GM19238 (cell line): ENCODE results near the gene RUNX1.

ENCODE experiments used
- DNase-seq: peaks from one replicate; pipeline ENCODE4 v3.0.0; 2011; ENCODE audit warnings: low spot score; ENCODE audit not compliant: insufficient read length

The RUNX1 gene

GRCh38 chr21:35017256-35017655 lies 31.8 kb downstream of the RUNX1 start:
- DNase-seq: no peak

- no peak for DNase-seq
Observed at GRCh38 chr21:35016517-35017188, 32.4 kb downstream of the RUNX1 start.

GRCh38 chr21:35016071-35016470 lies 33.0 kb downstream of the RUNX1 start:
- DNase-seq: no peak

GRCh38 chr21:35015435-35016024 lies 33.6 kb downstream of the RUNX1 start:
- DNase-seq: no peak

GRCh38 chr21:35014302-35015041 lies 34.6 kb downstream of the RUNX1 start:
- no peak for DNase-seq

- no peak for DNase-seq
Observed at GRCh38 chr21:35011681-35012080, 37.4 kb downstream of the RUNX1 start.

- no peak for DNase-seq
Observed at GRCh38 chr21:35010447-35010846, 38.7 kb downstream of the RUNX1 start.

- DNase-seq: no peak
Observed at GRCh38 chr21:35007348-35007747, 41.8 kb downstream of the RUNX1 start.

- no peak for DNase-seq
Observed at GRCh38 chr21:35006771-35007170, 42.3 kb downstream of the RUNX1 start.

GRCh38 chr21:35006248-35006647 lies 42.9 kb downstream of the RUNX1 start:
- no peak for DNase-seq

- DNase-seq: no peak
Observed at GRCh38 chr21:35005560-35006224, 43.4 kb downstream of the RUNX1 start.

- DNase-seq: no peak
Observed at GRCh38 chr21:35005077-35005476, 44.0 kb downstream of the RUNX1 start.

GRCh38 chr21:35004314-35004713 lies 44.8 kb downstream of the RUNX1 start:
- DNase-seq: no peak

- DNase-seq: no peak
Observed at GRCh38 chr21:35002879-35003722, 46.0 kb downstream of the RUNX1 start.

- no peak for DNase-seq
Observed at GRCh38 chr21:34999397-34999941, 49.6 kb downstream of the RUNX1 start.

GRCh38 chr21:34998176-34998575 lies 50.9 kb downstream of the RUNX1 start:
- no peak for DNase-seq

- DNase-seq: no peak
Observed at GRCh38 chr21:34997294-34997693, 51.8 kb downstream of the RUNX1 start.

- no peak for DNase-seq
Observed at GRCh38 chr21:34996304-34997101, 52.6 kb downstream of the RUNX1 start.

GRCh38 chr21:34995979-34996303 lies 53.2 kb downstream of the RUNX1 start:
- DNase-seq: no peak
